Activated naive CD8-positive, alpha-beta T cell treated with anti-CD3 and anti-CD28 coated beads, Interleukin-2, amount 10 ng/mL, durations not matched to agents 7 days and 5 days (primary cell): ENCODE measurements around the gene SCNN1A. TPM values are rescaled to one million over a fixed set of nuclear protein-coding genes. Genes with fewer than 3 reads are reported as not detected.

Source experiments
- ATAC-seq: fragments of 150-1000 bp; cut with Tn5 transposase; one replicate; pipeline ENCODE4 v1.10.0; 2021; ENCODE audit warnings: low read depth, moderate library complexity
- POLR2A ChIA-PET: fragments of 350-600 bp; sonication (Branson Sonifier 250); formaldehyde crosslinking; loops from one replicate; lab custom pipeline; 2021; ENCODE audit warnings: antibody characterized with exemption; lab: Charles Lee
- DNase-seq: peaks from one replicate; pipeline ENCODE4 v3.0.0; 2021
- H3K27ac Mint-ChIP-seq: one replicate; pipeline ENCODE4 v1.8.0; 2022; ENCODE audit warnings: mild to moderate bottlenecking, mixed read lengths
- H3K27me3 Mint-ChIP-seq: one replicate; pipeline ENCODE4 v1.8.0; 2022; ENCODE audit warnings: mild to moderate bottlenecking, moderate library complexity, mixed read lengths
- H3K36me3 Mint-ChIP-seq: one replicate; pipeline ENCODE4 v1.8.0; 2021; ENCODE audit warnings: mild to moderate bottlenecking, mixed read lengths
- H3K4me1 Mint-ChIP-seq: one replicate; pipeline ENCODE4 v1.8.0; 2021; ENCODE audit warnings: mixed read lengths
- H3K4me3 Mint-ChIP-seq: one replicate; pipeline ENCODE4 v1.8.0; 2022; ENCODE audit warnings: mild to moderate bottlenecking, moderate library complexity, mixed read lengths
- H3K9me3 Mint-ChIP-seq: one replicate; pipeline ENCODE4 v1.8.0; 2021; ENCODE audit warnings: mixed read lengths
- total RNA-seq, 2 experiments: library from RNA; stranded (reverse); gene quantifications; one replicate each; pipeline ENCODE4 v1.2.3, GENCODE V29; 2021

SCNN1A gene
- total RNA-seq: 1 to 10 TPM in 1 of 2 experiments, under 1 TPM in 1; 0.43 to 1.1 TPM

DNA sequence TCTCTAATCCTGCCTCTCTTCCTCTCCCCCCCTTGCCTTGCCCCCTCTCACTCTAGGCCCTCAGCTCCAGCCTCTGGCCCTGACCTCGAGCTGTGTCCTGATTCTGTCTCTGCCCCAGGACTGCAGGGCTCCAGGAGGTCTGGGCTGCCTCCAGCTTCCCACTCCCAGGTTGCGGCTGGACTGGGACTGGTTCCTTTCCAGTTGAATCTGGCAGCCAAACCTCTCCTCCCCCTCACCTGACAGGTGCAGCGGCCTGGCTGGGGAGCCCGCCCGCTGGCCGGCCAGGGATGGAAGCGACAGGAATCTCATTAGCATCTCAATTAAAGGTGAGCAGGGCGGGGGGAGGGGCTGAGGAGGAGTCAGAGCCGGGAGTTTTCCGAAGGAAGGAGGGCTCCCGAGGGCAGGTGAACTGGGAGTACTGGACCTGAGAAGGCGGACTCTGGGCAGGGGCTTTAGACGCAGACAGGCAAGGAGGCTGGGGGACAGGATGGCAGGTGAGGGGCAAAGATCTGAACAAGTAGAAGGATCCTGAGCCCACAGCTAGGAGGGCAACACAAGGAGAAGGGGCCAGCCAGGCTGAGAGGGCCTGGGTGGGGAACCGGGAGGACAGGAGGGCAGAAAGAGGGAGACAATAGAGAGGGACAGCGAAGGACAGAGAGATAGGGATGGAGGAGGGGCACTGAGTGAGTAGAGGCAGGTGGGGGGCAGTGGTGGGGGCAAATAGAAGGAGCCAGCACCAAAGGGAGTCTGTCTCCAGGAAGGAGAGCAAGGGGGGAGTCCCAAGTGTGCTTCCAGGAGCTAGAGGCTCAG lies at the start of gene SCNN1A:
TSS of gene SCNN1A (minus strand) at position 295 of the 810 bp plus-strand sequence. CDS start 780 bp downstream, outside the sequence.
- peak within 1 kb of the TSS; percentile 75 for H3K4me3 Mint-ChIP-seq
- no peaks in the 10 kb centered on the region for H3K36me3 Mint-ChIP-seq
- POLR2A ChIA-PET: no interaction called here
- DNase-seq (no peak), ATAC-seq (no peak)
- no peaks in the 10 kb centered on the region for H3K9me3 Mint-ChIP-seq
- H3K27me3 Mint-ChIP-seq: no peaks in the 10 kb centered on the region
- H3K4me1 Mint-ChIP-seq: peaks cover 42% of the 10 kb centered on the region
- peak within 1 kb of the TSS; percentile 93 for H3K27ac Mint-ChIP-seq

DNA sequence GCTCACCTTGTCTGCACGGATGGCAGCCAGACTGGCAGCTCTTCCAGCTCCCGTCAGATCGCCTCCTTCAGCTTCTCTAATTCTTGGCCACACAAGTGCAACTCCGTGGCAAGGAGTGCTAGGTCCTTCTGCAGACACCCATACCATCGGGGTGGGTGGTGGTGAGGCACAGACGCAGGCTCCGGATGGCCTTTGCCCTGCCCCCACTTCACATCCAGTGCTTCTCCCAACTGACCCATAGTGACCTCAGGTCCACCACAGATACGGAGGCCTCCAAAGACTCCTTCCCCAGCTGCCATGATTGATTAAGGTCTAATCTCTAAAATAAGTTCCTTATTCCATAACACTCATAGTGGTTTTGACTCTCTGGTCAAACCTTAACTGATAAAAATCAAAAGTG lies 49.5 kb upstream of the SCNN1A start:
- Mint-ChIP-seq H3K4me3 (no peak overlapping the region), H3K4me1 (peaks cover 47% of the 10 kb centered on the region), H3K36me3 (no peaks in the 10 kb centered on the region), H3K27ac (peak overlapping the region; percentile 76), H3K9me3 (no peaks in the 10 kb centered on the region), H3K27me3 (peaks cover 4% of the 10 kb centered on the region)
- POLR2A ChIA-PET: interaction anchor here (0.9 to 6.5 kb wide), 15 partner anchors 16 to 115 kb away, joined by 4 to 78 read pairs (median 9); partner anchors contain the start of genes CD27, GAPDH, MRPL51 and TAPBPL
- ATAC-seq (no peak), DNase-seq (no peak)

DNA sequence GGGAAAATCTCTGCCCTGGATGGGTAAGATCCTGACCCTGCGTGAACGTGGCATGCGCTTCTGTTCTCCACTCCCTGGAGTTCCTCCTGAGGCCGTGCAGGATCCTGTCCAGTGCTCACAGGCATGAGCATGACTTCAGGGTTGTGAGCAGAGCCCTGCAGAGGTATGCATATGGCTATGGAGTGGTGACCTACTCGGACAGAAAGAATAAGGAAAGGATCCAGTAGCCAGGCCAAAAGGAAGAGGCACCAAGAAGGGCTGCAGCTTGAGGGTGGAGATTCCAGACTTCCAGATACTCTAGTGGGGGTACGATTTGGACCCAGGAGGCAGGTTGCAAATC lies 48.6 kb upstream of the SCNN1A start:
- Mint-ChIP-seq H3K4me3 (peak overlapping the region; percentile 11), H3K27me3 (peaks cover 7% of the 10 kb centered on the region), H3K36me3 (no peaks in the 10 kb centered on the region), H3K9me3 (no peaks in the 10 kb centered on the region), H3K27ac (peak overlapping the region; percentile 76), H3K4me1 (peaks cover 45% of the 10 kb centered on the region)
- POLR2A ChIA-PET: interaction anchor here (0.6 to 6.5 kb wide), 15 partner anchors 20 to 131 kb away, joined by 3 to 78 read pairs (median 7); partner anchors contain the start of genes CD27, GAPDH, IFFO1 and MRPL51
- no peak for ATAC-seq
- DNase-seq: no peak

DNA sequence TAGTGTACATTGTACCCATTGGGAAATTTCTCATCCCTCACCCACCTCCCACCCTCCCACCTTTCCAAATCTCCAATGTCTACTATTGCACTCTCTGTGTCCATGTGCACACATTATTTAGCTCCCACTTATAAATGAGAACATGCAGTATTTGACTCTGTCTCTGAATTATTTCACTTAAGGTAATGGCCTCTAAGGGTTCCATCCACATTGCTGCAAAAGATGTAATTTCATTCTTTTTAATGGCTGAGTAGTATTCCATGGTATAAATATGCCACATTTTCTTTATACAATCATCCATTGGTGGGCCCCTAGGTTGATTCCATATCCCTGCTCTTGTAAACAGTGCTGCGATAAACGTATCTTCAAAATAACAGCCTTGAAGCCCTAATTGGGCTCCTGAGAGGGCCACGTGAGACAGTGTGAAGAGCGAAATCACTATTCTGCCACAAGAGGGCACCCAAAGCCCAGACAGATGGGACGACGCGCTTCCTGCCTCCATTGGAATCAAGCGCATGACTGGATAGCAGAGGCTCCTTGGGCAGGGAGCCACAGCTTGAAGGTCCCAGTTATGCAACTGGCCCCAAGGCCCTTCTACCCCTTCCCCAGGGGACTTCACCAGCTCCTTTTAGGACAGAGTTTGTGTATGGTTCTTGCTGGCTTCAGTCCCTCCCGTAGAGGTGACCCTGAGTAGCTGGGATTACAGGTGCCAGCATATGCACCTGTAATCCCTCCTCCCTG lies 48.1 kb upstream of the SCNN1A start:
- Mint-ChIP-seq H3K27me3 (peaks cover 7% of the 10 kb centered on the region), H3K4me3 (no peak overlapping the region), H3K36me3 (no peaks in the 10 kb centered on the region), H3K4me1 (peaks cover 45% of the 10 kb centered on the region), H3K9me3 (no peaks in the 10 kb centered on the region), H3K27ac (peak overlapping the region; percentile 76)
- POLR2A ChIA-PET: interaction anchor here (0.6 to 6.5 kb wide), 15 partner anchors 21 to 132 kb away, joined by 3 to 78 read pairs (median 7); partner anchors contain the start of genes CD27, GAPDH, IFFO1 and MRPL51
- peak; percentile 81 for ATAC-seq
- peak; percentile 69 for DNase-seq

- Mint-ChIP-seq H3K27me3 (peaks cover 7% of the 10 kb centered on the region), H3K27ac (no peak overlapping the region), H3K4me1 (peaks cover 24% of the 10 kb centered on the region), H3K36me3 (no peaks in the 10 kb centered on the region), H3K9me3 (no peaks in the 10 kb centered on the region), H3K4me3 (no peak overlapping the region)
- ATAC-seq: no peak
- no peak for DNase-seq
- POLR2A ChIA-PET: interaction anchor here (0.7 to 0.9 kb wide), 2 partner anchors 91 to 149 kb away, joined by 3 to 4 read pairs; no protein-coding TSS in a partner anchor
Observed at GRCh38 chr12:6420364-6420763, 45.0 kb upstream of the SCNN1A start.

DNA sequence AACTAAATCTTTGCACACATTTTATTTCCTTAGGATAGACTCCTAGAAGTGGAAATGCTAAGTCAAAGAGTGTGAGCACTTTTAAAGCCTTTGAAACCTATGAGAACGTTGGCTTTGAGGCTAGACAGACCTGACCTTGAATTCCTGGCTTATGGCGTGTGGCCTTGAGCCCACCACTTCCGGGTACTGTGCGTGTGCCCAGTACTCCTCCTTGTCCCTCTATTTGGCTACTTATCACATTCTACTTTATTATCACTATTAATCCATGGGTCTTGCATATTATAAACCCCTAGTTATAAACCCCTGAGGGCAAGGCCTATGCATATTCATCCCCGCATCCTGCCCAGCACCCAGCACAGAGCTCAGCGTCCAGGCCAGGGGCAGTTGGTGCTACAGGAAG lies 43.4 kb upstream of the SCNN1A start:
- Mint-ChIP-seq H3K27ac (no peak overlapping the region), H3K27me3 (peaks cover 9% of the 10 kb centered on the region), H3K4me1 (peaks cover 19% of the 10 kb centered on the region), H3K36me3 (no peaks in the 10 kb centered on the region), H3K9me3 (no peaks in the 10 kb centered on the region), H3K4me3 (no peak overlapping the region)
- DNase-seq (no peak), ATAC-seq (no peak)
- POLR2A ChIA-PET: interaction anchor here (1.6 kb wide), 1 partner anchor 52 kb away, joined by 4 read pairs; the partner anchor contains the start of gene VAMP1

- Mint-ChIP-seq H3K27me3 (peaks cover 11% of the 10 kb centered on the region), H3K4me1 (peaks cover 12% of the 10 kb centered on the region), H3K9me3 (no peaks in the 10 kb centered on the region), H3K4me3 (no peak overlapping the region), H3K27ac (no peak overlapping the region), H3K36me3 (no peaks in the 10 kb centered on the region)
- POLR2A ChIA-PET: no interaction called here
- DNase-seq: no peak
- no peak for ATAC-seq
Observed at GRCh38 chr12:6416596-6416995, 41.2 kb upstream of the SCNN1A start.

DNA sequence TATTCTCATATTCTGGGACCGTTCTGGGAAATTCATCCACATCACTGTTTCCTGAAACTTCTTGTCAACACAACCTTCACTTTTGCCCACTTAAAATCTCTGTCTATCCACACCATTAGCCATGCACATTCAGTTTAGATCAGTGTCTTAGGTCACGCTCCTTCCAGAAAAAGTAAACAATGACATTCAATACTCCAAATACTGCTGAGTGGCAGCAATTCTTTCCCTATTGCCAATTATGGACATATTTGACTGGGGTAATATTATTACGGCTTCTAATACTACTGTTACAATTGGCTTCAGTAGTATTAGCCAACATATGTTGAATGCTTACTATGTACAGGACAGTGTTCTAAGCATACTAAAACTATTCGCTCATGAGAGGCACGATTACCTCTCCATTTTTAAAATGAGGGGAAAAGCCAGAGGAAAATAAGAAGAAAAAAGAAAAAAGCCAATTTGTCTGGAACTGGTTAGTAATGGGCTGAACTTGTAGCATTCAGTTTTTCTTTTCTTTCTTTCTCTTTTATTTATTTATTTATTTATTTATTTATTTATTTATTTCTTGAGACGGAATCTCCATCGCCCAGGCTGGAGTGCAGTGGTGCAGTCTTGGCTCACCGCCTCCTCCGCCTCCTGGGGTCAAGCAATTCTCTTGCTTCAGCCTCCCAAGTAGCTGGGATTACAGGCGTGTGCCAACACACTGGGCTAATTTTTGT lies 32.0 kb upstream of the SCNN1A start:
- H3K27ac Mint-ChIP-seq: no peak overlapping the region
- POLR2A ChIA-PET: no interaction called here
- ATAC-seq: no peak

GRCh38 chr12:6405963-6406362 lies 30.6 kb upstream of the SCNN1A start:
- Mint-ChIP-seq H3K36me3 (no peaks in the 10 kb centered on the region), H3K27ac (no peak overlapping the region), H3K27me3 (peaks cover 14% of the 10 kb centered on the region), H3K4me3 (no peak overlapping the region), H3K4me1 (peaks cover 3% of the 10 kb centered on the region), H3K9me3 (no peaks in the 10 kb centered on the region)
- ATAC-seq (no peak), DNase-seq (no peak)
- POLR2A ChIA-PET: no interaction called here

More for the DNA sequence above, 32.0 kb upstream of the SCNN1A start:
- no peaks in the 10 kb centered on the region for H3K9me3 Mint-ChIP-seq
- H3K4me1 Mint-ChIP-seq: peaks cover 3% of the 10 kb centered on the region
- H3K4me3 Mint-ChIP-seq: no peak overlapping the region
- DNase-seq: no peak
- no peaks in the 10 kb centered on the region for H3K36me3 Mint-ChIP-seq
- H3K27me3 Mint-ChIP-seq: peaks cover 15% of the 10 kb centered on the region

DNA sequence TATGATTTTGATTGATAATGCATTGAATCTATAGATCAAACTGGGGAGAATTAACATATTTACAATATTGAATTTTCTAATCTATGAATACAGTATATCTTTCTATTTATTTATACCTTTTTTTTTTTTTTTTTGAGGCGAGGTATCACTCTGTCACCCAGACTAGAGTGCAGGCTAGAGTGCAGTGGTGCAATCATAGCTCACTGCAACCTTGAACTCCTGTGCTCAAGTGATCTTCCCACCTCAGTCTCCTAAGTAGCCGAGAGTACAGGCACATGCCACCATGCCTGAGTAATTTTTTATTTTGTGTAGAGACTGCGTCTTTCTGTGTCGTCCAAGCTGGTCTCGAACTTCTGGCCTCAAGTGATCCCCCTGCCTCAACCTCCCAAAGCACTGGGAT lies 29.0 kb upstream of the SCNN1A start:
- no peak for DNase-seq
- peaks cover 11% of the 10 kb centered on the region for H3K27me3 Mint-ChIP-seq
- H3K9me3 Mint-ChIP-seq: no peaks in the 10 kb centered on the region
- no peak for ATAC-seq
- no peak overlapping the region for H3K4me3 Mint-ChIP-seq
- POLR2A ChIA-PET: no interaction called here
- no peak overlapping the region for H3K27ac Mint-ChIP-seq
- peaks cover 3% of the 10 kb centered on the region for H3K4me1 Mint-ChIP-seq
- H3K36me3 Mint-ChIP-seq: no peaks in the 10 kb centered on the region

GRCh38 chr12:6399884-6400644 lies 24.7 kb upstream of the SCNN1A start:
- Mint-ChIP-seq H3K4me3 (no peak overlapping the region), H3K9me3 (no peaks in the 10 kb centered on the region), H3K27ac (no peak overlapping the region), H3K27me3 (peaks cover 9% of the 10 kb centered on the region), H3K36me3 (no peaks in the 10 kb centered on the region), H3K4me1 (peaks cover 3% of the 10 kb centered on the region)
- POLR2A ChIA-PET: no interaction called here
- DNase-seq: no peak
- ATAC-seq: no peak

DNA sequence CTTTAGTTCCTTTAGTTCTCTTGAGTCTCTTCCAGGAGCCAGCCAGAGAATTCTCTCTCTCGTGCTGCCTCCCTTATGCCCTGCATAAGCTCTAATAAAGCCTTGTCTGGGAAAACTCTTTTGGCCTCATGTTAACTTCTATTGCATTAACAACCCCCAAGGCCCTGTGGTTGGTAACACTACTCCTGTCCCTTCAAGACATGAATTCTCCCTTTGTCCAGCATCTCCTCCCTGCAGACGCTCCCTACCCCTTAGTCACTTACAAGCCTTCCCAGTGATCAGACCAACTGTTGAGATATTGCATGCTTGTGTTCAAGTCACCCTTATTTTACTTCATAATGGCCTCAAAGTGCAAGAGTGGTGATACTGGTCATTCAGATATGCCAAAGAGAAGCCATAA lies 20.7 kb upstream of the SCNN1A start:
- POLR2A ChIA-PET: no interaction called here
- DNase-seq (no peak), ATAC-seq (no peak)
- H3K4me3 Mint-ChIP-seq: no peak overlapping the region
- no peak overlapping the region for H3K27ac Mint-ChIP-seq
- no peaks in the 10 kb centered on the region for H3K4me1 Mint-ChIP-seq
- H3K9me3 Mint-ChIP-seq: no peaks in the 10 kb centered on the region
- peaks cover 7% of the 10 kb centered on the region for H3K27me3 Mint-ChIP-seq
- H3K36me3 Mint-ChIP-seq: no peaks in the 10 kb centered on the region
